A549 (cell line): ENCODE data around the gene EVA1C.
"Not testable (repeated sequence)": the region's sequence is repeated elsewhere in the genome, so short reads cannot be mapped to it uniquely, and the experiment has no call there.

Experiments used
- CEBPB ChIP-seq, 2 experiments: fragments of >200 bp in 1 of 2; sonication (Bioruptor Twin) in 1 of 2; formaldehyde crosslinking in 1 of 2; IDR thresholded peaks; 2 replicates each; pipeline ENCODE4 v1.6.1; 2012 to 2016
- CTCF ChIP-seq: fragments of >200 bp; sonication (Bioruptor Twin); formaldehyde crosslinking; IDR thresholded peaks from 3 replicates; pipeline ENCODE4 v1.5.1; 2016
- FOSL2 ChIP-seq, 2 experiments: fragments of 450-650 bp in 1 of 2; fragments of >200 bp in 1 of 2; sonication (Bioruptor Twin) in 1 of 2; formaldehyde crosslinking; IDR thresholded peaks; 2 replicates each; pipeline versions ENCODE4 v1.5.0 to v1.6.1; 2016 to 2020; ENCODE audit warnings: mild to moderate bottlenecking in 1 of 2, moderate library complexity in 1 of 2
- JUN ChIP-seq, 2 experiments: fragments of >200 bp; sonication (Bioruptor Twin); formaldehyde crosslinking; IDR thresholded peaks; 2 replicates in 1 of 2; 3 replicates in 1 of 2; pipeline ENCODE4 v1.6.1; 2016 to 2017
- JUNB ChIP-seq: fragments of >200 bp; sonication (Bioruptor Twin); formaldehyde crosslinking; IDR thresholded peaks from 2 replicates; pipeline ENCODE4 v1.6.1; 2016
- MAZ ChIP-seq: fragments of 150-350 bp; IDR thresholded peaks from 2 replicates; pipeline ENCODE4 v1.6.1; 2014; ENCODE audit warnings: antibody characterized with exemption, low read depth, low read length, borderline replicate concordance
- MYC ChIP-seq: IDR thresholded peaks from 2 replicates; pipeline ENCODE4 v1.6.1; 2012; ENCODE audit warnings: mild to moderate bottlenecking, inconsistent platforms, low read length, improper control_type of control experiment, borderline replicate concordance
- NR3C1 ChIP-seq: fragments of >200 bp; sonication (Bioruptor Twin); formaldehyde crosslinking; IDR thresholded peaks from 3 replicates; pipeline ENCODE4 v1.6.1; 2017
- PHF8 ChIP-seq: fragments of 200-600 bp; sonication (generic); IDR thresholded peaks from 2 replicates; pipeline ENCODE4 v1.6.1; 2016; ENCODE audit warnings: low read depth, mild to moderate bottlenecking, antibody characterized with exemption, moderate library complexity, borderline replicate concordance
- RAD21 ChIP-seq, 2 experiments: fragments of >200 bp in 1 of 2; sonication (Bioruptor Twin) in 1 of 2; formaldehyde crosslinking in 1 of 2; IDR thresholded peaks in 1 of 2; conservative IDR thresholded peaks in 1 of 2; 2 replicates in 1 of 2; 3 replicates in 1 of 2; pipeline ENCODE4 v1.6.1; 2012 to 2018; ENCODE audit warnings: inconsistent platforms in 1 of 2
- SMC3 ChIP-seq: fragments of >200 bp; sonication (Bioruptor Twin); formaldehyde crosslinking; IDR thresholded peaks from 3 replicates; pipeline ENCODE4 v1.6.1; 2018; ENCODE audit warnings: inconsistent platforms
- ZFP36 ChIP-seq: fragments of 450-650 bp; IDR thresholded peaks from 2 replicates; pipeline ENCODE4 v1.6.1; 2014; ENCODE audit warnings: borderline replicate concordance; ENCODE audit not compliant: partially characterized antibody

DNA sequence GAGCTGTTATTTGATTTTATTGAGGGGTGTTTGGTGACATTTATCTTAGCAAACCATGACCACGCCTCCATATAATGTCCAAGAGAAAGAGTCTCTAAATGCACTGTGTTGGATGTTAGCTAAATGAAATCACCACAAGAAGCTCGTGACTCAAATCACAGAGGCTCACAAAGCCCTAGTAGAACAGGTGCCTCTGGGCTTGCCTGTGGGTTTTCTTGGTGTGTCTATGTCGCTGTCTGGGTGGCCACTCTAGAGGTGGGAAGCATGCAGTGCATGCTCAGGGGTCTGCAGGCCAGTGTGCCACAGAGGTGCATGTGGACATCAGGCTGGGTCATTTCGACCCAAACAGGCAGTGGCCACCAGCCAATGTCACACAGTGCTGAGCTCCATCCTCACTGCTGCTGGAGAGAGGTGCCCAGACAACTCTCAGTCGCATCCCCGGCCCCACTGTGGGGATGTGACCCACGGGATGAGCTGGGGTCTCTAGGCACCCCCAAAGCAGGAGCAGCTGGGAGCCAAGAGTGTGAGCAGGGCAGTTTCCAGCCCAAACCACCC, 94.0 kb downstream of the EVA1C start:
- TF ChIP-seq CTCF; CEBPB (IDR thresholded peaks at IDR 0.05); MAZ; JUN (IDR thresholded peaks at IDR 0.05); FOSL2 (IDR thresholded peaks at IDR 0.05); FOSL2 (CRISPR knock-in tag; IDR thresholded peaks at IDR 0.05); JUNB; PHF8; NR3C1; RAD21 (conservative IDR thresholded peaks at IDR 0.05 in 1 of 2, IDR thresholded peaks at IDR 0.05 in 1 of 2); SMC3; ZFP36; MYC: not testable (repeated sequence)
